GM21526 (cell line): ENCODE measurements around the gene DYNC1LI2.

Experiments
- ATAC-seq: cut with Tn5 transposase; IDR thresholded peaks from one replicate; pipeline ENCODE4 v1.9.1; 2021; ENCODE audit warnings: moderate library complexity; ENCODE audit not compliant: unreplicated experiment, low FRiP score

The DYNC1LI2 gene

GRCh38 chr16:66673691-66674090, 77.7 kb downstream of the DYNC1LI2 start:
- no peak for ATAC-seq
